NCI-H1092 (cell line): ENCODE results near the gene PKDCC.

Experiments used
- DNase-seq: peaks from one replicate; lab custom pipeline; 2025; lab: John Stamatoyannopoulos, UW

Gene PKDCC

GRCh38 chr2:42089340-42089925 lies 41.6 kb downstream of the PKDCC start:
- no peak for DNase-seq

GRCh38 chr2:42090216-42090615 lies 42.4 kb downstream of the PKDCC start:
- DNase-seq: no peak

GRCh38 chr2:42091671-42092070 lies 43.9 kb downstream of the PKDCC start:
- DNase-seq: no peak

GRCh38 chr2:42092084-42092996 lies 44.5 kb downstream of the PKDCC start:
- no peak for DNase-seq

GRCh38 chr2:42094114-42094513 lies 46.3 kb downstream of the PKDCC start:
- DNase-seq: no peak

- DNase-seq: peak; percentile 36
These were observed 48.1 kb downstream of the PKDCC start for GRCh38 chr2:42095923-42096408.

GRCh38 chr2:42096869-42097591 lies 49.2 kb downstream of the PKDCC start:
- DNase-seq: no peak

- DNase-seq: no peak
These were observed 51.0 kb downstream of the PKDCC start for GRCh38 chr2:42098571-42099437.

GRCh38 chr2:42099438-42100173 lies 51.8 kb downstream of the PKDCC start:
- DNase-seq: no peak

GRCh38 chr2:42100683-42101205 lies 52.9 kb downstream of the PKDCC start:
- no peak for DNase-seq

GRCh38 chr2:42101206-42102023 lies 53.6 kb downstream of the PKDCC start:
- DNase-seq: no peak

GRCh38 chr2:42102024-42102590 lies 54.3 kb downstream of the PKDCC start:
- DNase-seq: no peak

GRCh38 chr2:42102591-42103450 lies 55.0 kb downstream of the PKDCC start:
- no peak for DNase-seq

GRCh38 chr2:42103829-42104228 lies 56.0 kb downstream of the PKDCC start:
- DNase-seq: no peak

GRCh38 chr2:42104621-42105020 lies 56.8 kb downstream of the PKDCC start:
- DNase-seq: no peak

- no peak for DNase-seq
These were observed 57.8 kb downstream of the PKDCC start for GRCh38 chr2:42105330-42106256.

- no peak for DNase-seq
These were observed 58.5 kb downstream of the PKDCC start for GRCh38 chr2:42106257-42106816.
